ENCODE data around the gene SMC1B. TPM values are rescaled to one million over a fixed set of nuclear protein-coding genes. Genes with fewer than 3 reads are reported as not detected.
"Not testable (repeated sequence)": the region's sequence is repeated elsewhere in the genome, so short reads cannot be mapped to it uniquely, and the experiment has no call there.

Gene SMC1B
- total RNA-seq, 4 donors from 2014 or later, result 0.21 TPM; not detected in 3

DNA sequence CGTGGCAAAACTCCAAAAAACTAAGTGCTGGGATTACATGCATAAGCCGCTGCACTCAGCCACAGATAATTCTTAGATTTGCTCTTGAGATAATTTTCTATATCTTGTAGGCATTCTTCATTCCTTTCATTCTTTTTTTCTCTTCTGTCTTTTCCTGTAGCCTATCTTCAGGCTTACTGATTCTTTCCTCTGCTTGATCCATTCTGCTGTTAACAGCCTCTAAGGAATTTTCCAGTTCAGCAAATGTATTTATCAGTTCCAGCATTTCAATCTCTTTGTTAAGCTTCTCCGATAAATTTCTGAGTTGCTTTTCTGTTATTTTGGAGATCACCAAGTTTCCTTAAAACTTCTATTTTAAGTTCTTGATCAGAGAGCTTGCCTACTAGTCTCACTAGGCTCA is 46.7 kb downstream of the SMC1B start:
- 81% methylated on average over 3 of the region's 3 CpGs for WGBS
- H3K36me3 ChIP-seq, result no peaks in the 10 kb centered on the region
- no peak for DNase-seq (ENCODE audit: low spot score in 2 of 2)
- no peaks in the 10 kb centered on the region for H3K4me1 ChIP-seq
- H3K4me3 ChIP-seq, result no peak overlapping the region
- TF ChIP-seq POLR2AphosphoS5 (IDR thresholded peaks at IDR 0.05) (no peak), EP300 (IDR thresholded peaks at IDR 0.05) (no peak), POLR2A (IDR thresholded peaks at IDR 0.05) (no peak)
- TF ChIP-seq, protein P1, sequence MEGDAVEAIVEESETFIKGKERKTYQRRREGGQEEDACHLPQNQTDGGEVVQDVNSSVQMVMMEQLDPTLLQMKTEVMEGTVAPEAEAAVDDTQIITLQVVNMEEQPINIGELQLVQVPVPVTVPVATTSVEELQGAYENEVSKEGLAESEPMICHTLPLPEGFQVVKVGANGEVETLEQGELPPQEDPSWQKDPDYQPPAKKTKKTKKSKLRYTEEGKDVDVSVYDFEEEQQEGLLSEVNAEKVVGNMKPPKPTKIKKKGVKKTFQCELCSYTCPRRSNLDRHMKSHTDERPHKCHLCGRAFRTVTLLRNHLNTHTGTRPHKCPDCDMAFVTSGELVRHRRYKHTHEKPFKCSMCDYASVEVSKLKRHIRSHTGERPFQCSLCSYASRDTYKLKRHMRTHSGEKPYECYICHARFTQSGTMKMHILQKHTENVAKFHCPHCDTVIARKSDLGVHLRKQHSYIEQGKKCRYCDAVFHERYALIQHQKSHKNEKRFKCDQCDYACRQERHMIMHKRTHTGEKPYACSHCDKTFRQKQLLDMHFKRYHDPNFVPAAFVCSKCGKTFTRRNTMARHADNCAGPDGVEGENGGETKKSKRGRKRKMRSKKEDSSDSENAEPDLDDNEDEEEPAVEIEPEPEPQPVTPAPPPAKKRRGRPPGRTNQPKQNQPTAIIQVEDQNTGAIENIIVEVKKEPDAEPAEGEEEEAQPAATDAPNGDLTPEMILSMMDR (IDR thresholded peaks at IDR 0.05), result no peak
- H3K9me3 ChIP-seq, result peaks cover 6% of the 10 kb centered on the region
- H3K27ac ChIP-seq, result no peak overlapping the region
- no peaks in the 10 kb centered on the region for H3K27me3 ChIP-seq

DNA sequence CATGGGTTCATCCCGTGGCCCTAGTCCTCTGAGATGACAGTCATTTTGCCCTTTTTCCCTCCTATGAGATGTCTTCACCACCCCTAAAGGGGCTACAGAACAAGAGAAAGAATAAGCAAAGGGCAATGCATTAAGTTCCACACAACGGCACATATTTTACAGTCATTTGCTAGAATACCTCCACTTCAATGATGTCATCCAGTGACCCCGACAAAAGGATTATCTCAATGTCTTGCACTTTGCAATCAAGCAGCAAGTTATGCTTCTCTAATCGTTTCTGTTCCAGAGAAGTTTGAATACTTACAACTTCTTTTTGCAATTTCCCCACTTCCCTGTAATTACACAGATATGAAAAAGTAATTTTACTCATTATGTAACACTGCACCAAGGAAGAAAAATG is 53.8 kb downstream of the SMC1B start:
- WGBS, result 76% methylated on average over 4 of the region's 4 CpGs
- Histone ChIP-seq H3K36me3 (no peaks in the 10 kb centered on the region), H3K9me3 (no peaks in the 10 kb centered on the region), H3K27ac (no peak overlapping the region), H3K27me3 (no peaks in the 10 kb centered on the region), H3K4me3 (no peak overlapping the region), H3K4me1 (no peaks in the 10 kb centered on the region)
- no peak for DNase-seq (ENCODE audit: low spot score in 2 of 2)
- TF ChIP-seq POLR2AphosphoS5 (IDR thresholded peaks at IDR 0.05) (no peak), EP300 (IDR thresholded peaks at IDR 0.05) (no peak), POLR2A (IDR thresholded peaks at IDR 0.05) (no peak)
- TF ChIP-seq, protein P1 (IDR thresholded peaks at IDR 0.05), result no peak

DNA sequence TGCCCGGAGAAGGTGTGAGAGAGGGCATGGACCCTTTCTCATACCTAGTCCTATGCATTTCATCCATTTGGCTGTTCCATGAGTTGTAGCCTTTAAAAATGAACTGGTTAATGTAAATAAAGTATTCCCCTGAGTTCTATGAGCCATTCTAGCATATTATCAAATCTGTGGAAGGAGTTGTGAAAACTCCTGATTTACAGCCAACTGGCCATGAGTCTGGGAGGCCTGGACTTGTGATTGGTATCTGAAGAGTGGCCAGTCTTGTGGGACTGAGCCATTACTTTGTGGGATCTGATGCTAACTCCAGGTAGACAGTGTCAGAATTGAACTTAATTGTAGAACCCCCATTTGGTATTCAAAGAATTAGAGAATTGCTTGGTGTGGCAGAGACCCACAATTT is 55.3 kb downstream of the SMC1B start:
- DNase-seq (ENCODE audit: low spot score in 2 of 2), result no peak
- Histone ChIP-seq H3K27me3 (no peaks in the 10 kb centered on the region), H3K36me3 (no peaks in the 10 kb centered on the region), H3K4me1 (no peaks in the 10 kb centered on the region), H3K4me3 (no peak overlapping the region), H3K9me3 (no peaks in the 10 kb centered on the region), H3K27ac (no peak overlapping the region)
- 100% methylated on average over 1 of the region's 1 CpG for WGBS
- TF ChIP-seq, protein P1 (IDR thresholded peaks at IDR 0.05), result no peak
- no peak for TF ChIP-seq EP300 (IDR thresholded peaks at IDR 0.05)
- no peak for TF ChIP-seq POLR2A (IDR thresholded peaks at IDR 0.05)
- TF ChIP-seq POLR2AphosphoS5 (IDR thresholded peaks at IDR 0.05), result no peak

DNA sequence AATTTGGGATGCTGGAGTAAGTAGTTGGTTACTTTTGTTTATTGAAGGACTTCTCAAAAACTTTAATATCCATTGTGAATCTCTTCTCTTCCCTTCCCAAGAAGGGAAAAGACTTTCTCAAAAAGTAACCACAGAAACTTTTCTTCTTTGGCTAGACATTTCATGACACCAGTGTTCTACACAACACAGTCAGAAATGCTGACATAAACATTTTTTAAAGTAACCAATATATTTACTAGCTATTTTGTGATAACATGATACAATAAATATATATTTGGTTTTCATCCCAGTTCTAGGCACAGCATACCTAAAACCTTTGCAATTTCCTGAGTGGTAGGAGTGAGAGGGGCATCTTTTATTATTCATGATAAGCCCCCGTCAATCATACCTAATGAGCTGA is 55.9 kb downstream of the SMC1B start:
- TF ChIP-seq POLR2AphosphoS5 (IDR thresholded peaks at IDR 0.05), result no peak
- TF ChIP-seq, protein P1 (IDR thresholded peaks at IDR 0.05), result no peak
- TF ChIP-seq EP300 (IDR thresholded peaks at IDR 0.05), result no peak
- no peak for TF ChIP-seq POLR2A (IDR thresholded peaks at IDR 0.05)
- WGBS, result 93% methylated on average over 1 of the region's 1 CpG
- no peak for DNase-seq (ENCODE audit: low spot score in 2 of 2)
- no peaks in the 10 kb centered on the region for H3K36me3 ChIP-seq
- H3K4me3 ChIP-seq, result no peak overlapping the region
- no peaks in the 10 kb centered on the region for H3K27me3 ChIP-seq
- H3K4me1 ChIP-seq, result no peaks in the 10 kb centered on the region
- no peak overlapping the region for H3K27ac ChIP-seq
- no peaks in the 10 kb centered on the region for H3K9me3 ChIP-seq

DNA sequence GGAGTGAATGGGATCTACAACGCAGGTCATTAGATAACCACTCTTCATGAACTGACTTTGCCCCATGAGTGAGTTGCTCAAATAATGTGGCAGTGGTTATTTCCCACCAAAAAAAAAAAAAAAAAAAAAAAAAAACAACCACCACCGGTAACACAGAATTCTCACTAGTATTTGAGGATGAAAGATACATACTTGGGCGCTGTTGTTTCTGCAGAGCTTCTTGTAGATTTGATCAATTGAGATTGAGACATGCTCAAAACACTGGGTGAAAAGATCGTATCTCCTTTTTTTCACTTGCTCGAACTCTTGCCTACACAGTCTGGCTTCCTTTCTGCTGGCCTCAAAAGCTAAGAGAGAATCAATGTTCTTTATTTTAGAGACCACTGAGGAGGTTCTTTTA is 59.6 kb downstream of the SMC1B start:
- no peak overlapping the region for H3K4me3 ChIP-seq
- H3K27ac ChIP-seq, result no peak overlapping the region
- no peaks in the 10 kb centered on the region for H3K27me3 ChIP-seq
- DNase-seq (ENCODE audit: low spot score in 2 of 2), result no peak
- no peaks in the 10 kb centered on the region for H3K36me3 ChIP-seq
- TF ChIP-seq POLR2AphosphoS5 (IDR thresholded peaks at IDR 0.05) (no peak), POLR2A (IDR thresholded peaks at IDR 0.05) (no peak), EP300 (IDR thresholded peaks at IDR 0.05) (no peak)
- TF ChIP-seq, protein P1 (IDR thresholded peaks at IDR 0.05), result no peak
- H3K4me1 ChIP-seq, result no peaks in the 10 kb centered on the region
- H3K9me3 ChIP-seq, result no peaks in the 10 kb centered on the region
- 86% methylated on average over 5 of the region's 5 CpGs for WGBS

DNA sequence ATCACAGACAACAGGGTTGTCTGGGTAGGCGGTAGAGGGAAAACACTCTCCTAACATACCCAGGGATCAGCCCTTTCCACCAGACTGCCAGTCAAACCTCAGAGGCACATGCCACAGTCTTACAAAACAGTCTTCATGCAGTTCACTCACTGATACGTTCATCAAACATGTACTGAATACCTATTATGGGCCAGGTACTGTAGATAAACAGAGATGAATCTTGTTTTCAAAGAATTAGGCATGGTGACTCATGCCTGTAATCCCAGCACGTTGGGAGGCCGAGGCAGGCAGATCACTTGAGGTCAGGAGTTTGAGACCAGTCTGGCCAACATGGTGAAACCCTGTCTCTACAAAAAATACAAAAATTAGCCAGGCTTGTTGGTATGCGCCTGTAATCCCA is 60.6 kb downstream of the SMC1B start:
- H3K4me3 ChIP-seq; H3K9me3 ChIP-seq; H3K27ac ChIP-seq; H3K4me1 ChIP-seq; H3K27me3 ChIP-seq; H3K36me3 ChIP-seq; DNase-seq (ENCODE audit: low spot score in 2 of 2): not testable (repeated sequence)
- 77% methylated on average over 5 of the region's 5 CpGs for WGBS

Data from suprapubic skin (tissue), 4 donors.